Peyer's patch (tissue), 4 donors: ENCODE results near the gene ZFP92.

Source experiments
- POLR2A ChIP-seq, 2 donors: fragments of 450-650 bp; IDR thresholded peaks; one replicate each; pipeline ENCODE4 v1.5.1; 2017; ENCODE audit warnings: antibody characterized with exemption in 2 of 2, mild to moderate bottlenecking in 2 of 2, moderate library complexity in 2 of 2
- TF ChIP-seq, protein P1 (sequence below), 6 experiments: fragments of 450-650 bp in 4 of 6; fragments of 200-600 bp in 2 of 6; sonication (generic) in 1 of 6; IDR thresholded peaks; one replicate each; pipeline ENCODE4 v1.5.1; 2017 to 2019; ENCODE audit warnings: antibody characterized with exemption in 6 of 6, mild to moderate bottlenecking in 3 of 6, moderate library complexity in 1 of 6

- TF ChIP-seq, protein P1, sequence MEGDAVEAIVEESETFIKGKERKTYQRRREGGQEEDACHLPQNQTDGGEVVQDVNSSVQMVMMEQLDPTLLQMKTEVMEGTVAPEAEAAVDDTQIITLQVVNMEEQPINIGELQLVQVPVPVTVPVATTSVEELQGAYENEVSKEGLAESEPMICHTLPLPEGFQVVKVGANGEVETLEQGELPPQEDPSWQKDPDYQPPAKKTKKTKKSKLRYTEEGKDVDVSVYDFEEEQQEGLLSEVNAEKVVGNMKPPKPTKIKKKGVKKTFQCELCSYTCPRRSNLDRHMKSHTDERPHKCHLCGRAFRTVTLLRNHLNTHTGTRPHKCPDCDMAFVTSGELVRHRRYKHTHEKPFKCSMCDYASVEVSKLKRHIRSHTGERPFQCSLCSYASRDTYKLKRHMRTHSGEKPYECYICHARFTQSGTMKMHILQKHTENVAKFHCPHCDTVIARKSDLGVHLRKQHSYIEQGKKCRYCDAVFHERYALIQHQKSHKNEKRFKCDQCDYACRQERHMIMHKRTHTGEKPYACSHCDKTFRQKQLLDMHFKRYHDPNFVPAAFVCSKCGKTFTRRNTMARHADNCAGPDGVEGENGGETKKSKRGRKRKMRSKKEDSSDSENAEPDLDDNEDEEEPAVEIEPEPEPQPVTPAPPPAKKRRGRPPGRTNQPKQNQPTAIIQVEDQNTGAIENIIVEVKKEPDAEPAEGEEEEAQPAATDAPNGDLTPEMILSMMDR (IDR thresholded peaks at IDR 0.05), result no peak
- no peak for TF ChIP-seq POLR2A (IDR thresholded peaks at IDR 0.05)
Observed at GRCh38 chrX:153375571-153375970, 35.7 kb upstream of the ZFP92 start.
